GM18951 (cell line): ENCODE measurements around the gene COL13A1.

Source experiments
- POLR2A ChIP-seq: IDR thresholded peaks from 4 replicates; pipeline ENCODE4 v1.6.1; 2011; ENCODE audit warnings: mild to moderate bottlenecking; ENCODE audit not compliant: insufficient read length, insufficient read depth; ENCODE audit errors: extremely low read depth
- in situ Hi-C: fragments of 300-500 bp; cut with MboI; formaldehyde crosslinking; loops from one replicate; pipeline ENCODE4 v1.12.0; 2022; ENCODE audit warnings: low sequenced_read_pairs, mixed read lengths, inconsistent platforms; ENCODE audit not compliant: unreplicated experiment

COL13A1 gene

GRCh38 chr10:69878038-69878437 is 76.3 kb downstream of the COL13A1 start:
- TF ChIP-seq POLR2A, result no peak
- in situ Hi-C loops, result no loop called here

GRCh38 chr10:69878951-69879350 is 77.2 kb downstream of the COL13A1 start:
- in situ Hi-C loops, result no loop called here
- no peak for TF ChIP-seq POLR2A

DNA sequence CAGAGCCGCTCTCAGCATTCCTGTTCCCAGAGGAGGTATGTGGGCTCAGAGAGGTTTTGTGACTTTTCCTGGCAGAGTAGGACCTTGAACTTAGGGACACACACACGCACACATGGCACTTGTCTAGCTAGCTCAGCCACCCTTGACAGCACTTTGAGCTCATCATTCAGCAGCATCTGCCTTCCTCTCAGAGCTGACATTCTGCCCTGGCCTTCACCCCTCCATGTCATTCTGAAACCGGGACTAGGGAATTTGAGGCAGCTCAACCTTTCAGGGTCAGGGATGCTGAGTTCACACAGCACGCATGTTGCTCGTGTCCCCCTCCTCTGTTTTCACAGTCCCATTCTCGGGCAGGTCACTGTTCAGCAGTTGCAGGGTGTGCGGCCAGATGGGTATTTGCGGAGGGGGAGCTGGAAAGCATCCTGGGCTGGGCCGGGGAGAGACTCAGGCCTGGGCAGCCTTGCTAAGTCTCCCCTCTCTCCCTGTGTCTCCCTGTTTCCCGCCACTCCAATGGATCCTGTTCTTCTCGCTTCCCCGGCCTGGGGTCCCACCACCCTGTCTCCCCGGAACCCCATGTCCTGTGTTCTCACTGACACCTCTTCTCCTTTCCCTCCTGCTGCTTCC is 78.0 kb downstream of the COL13A1 start:
- in situ Hi-C loops, result no loop called here
- TF ChIP-seq POLR2A, result no peak

GRCh38 chr10:69880301-69881081 is 78.8 kb downstream of the COL13A1 start:
- in situ Hi-C loops, result no loop called here
- TF ChIP-seq POLR2A, result no peak

- no peak for TF ChIP-seq POLR2A
- in situ Hi-C loops, result no loop called here
Observed at GRCh38 chr10:69881202-69881601, 79.5 kb downstream of the COL13A1 start.

DNA sequence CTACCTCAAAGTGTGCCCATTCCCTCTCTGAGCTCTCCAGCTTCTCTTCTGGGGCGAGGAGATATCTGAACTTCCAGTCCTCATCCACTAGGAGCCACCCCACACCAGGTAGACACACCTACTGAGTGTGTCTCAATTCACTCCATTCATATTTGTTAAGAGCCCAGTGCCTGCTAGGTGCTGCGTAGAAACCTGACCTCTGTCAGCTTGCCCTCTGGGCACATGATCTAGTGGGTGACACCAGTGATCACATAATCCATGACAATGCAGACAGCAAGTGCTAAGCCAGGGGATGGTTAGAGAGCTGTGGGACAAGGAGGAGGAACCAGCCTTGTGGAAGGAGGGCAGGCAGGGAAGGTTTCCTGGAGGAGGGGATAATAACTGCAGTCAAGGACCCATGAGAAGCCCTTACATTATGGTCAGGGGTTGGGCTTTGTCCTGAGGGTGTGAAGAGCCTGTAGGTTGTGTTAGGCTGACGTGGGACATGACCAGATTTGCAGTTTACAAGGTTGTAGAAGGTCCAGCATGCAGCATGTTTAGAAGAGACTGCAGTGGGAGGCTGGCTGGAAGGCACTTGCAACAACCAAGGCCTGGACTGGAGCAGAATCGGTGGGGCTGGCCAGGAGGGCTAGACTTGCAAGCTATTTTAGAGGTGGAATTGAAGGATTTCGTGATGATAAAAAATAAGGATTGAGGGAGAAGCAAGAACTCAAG is 81.8 kb downstream of the COL13A1 start:
- in situ Hi-C loops, result no loop called here
- no peak for TF ChIP-seq POLR2A

- TF ChIP-seq POLR2A, result no peak
- in situ Hi-C loops, result no loop called here
Observed at GRCh38 chr10:69884024-69884367, 82.3 kb downstream of the COL13A1 start.

GRCh38 chr10:69884686-69885085 is 83.0 kb downstream of the COL13A1 start:
- TF ChIP-seq POLR2A, result no peak
- in situ Hi-C loops, result no loop called here

- TF ChIP-seq POLR2A, result no peak
- in situ Hi-C loops, result no loop called here
Observed at GRCh38 chr10:69885379-69886013, 83.8 kb downstream of the COL13A1 start.

DNA sequence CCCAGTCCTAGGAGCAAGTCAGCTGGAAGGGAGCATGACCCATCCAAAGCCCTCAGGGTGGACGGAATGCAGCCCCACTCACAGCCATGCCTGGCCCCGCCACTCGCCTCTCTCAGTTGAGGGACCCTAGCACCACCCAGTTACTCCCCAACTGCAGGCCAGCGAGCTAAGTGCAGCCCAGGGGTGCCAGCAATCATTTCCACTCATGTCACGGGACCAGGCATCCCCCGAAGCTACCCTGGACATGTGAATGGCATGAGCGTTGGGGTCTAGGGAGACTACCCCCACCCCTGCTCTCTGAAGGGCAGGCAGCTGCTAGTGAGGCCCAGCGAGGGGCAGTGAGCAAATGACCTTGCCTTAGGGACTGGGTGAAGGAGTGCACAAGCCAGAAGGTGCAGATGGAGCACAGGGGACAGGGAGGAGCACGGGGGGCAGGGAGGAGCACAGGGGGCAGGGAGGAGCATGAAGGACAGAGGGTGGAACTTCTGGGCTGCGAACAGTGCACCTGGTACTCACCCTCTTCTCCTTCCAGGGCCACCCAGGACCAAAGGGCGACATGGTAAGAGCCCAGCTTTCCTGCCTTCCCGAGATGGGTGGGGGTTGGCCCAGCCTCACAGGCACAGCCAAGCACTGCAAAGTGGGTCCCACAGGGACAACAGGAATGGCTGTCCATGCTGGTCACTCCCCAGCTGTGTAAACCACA is 87.3 kb downstream of the COL13A1 start:
- in situ Hi-C loops, result no loop called here
- no peak for TF ChIP-seq POLR2A

DNA sequence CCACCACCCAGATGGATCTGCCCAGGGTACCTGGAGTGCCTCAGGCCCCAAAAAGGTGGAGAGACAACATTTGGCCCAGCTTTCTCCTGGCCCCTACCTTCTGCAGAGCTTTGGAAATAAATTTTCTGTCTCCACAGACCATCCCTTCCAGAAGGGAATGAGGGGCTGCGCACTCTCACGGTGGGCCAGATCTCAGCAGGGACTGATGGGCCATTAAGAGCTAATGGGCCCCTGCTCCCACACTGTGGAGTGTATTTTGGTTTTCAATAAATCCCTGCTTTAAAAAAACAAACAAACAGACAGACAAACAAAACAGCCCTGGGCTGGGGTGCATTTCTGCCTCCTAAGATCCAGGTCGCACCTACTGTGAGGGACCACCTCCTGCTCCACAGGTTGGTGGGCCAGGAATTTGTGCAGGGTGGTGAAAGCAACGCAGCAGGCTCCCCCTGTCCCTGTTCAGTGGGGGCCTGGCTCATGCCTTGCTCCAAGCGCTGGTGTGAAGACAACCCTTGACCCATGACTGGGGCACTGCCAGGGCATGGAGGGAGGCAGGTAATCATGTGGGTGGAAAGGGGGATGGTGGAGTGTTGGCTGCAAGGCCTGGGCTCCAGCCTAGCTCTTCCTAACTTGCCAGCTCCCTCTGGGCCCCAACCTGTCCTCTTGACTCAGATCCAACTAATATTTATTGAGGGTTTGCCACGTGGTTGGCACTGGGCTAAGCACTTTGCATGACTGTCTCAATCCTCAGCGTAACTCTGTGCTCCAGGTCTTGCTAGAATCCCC is 88.5 kb downstream of the COL13A1 start:
- in situ Hi-C loops, result no loop called here
- TF ChIP-seq POLR2A, result no peak

DNA sequence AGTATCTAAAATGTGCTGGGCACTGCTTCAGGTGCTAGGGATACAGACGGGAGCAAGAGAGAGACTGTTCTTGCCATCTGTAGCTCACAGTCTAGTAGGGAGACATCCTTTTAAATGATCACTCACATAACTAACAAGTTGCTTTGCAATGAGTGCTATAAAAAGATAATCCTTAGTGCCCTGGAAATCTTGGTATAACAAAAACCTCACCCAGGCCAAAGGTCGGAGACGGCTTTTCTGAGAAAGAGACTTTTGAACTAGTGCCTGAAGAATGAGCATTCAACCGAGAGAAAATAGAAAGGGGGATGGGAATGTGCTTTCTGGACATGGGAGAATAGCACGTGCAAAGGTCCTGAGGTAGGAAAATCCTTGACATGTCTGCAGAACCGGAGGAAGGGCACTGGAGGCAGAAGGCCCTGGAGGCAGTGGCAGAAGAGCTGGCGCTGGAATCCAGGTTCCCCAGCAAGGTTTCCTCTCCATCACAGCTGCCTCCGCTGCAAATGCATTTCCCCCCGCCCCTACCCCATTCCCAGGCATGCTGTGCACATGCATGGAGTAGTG is 89.4 kb downstream of the COL13A1 start:
- no peak for TF ChIP-seq POLR2A
- in situ Hi-C loops, result no loop called here

- TF ChIP-seq POLR2A, result no peak
- in situ Hi-C loops, result no loop called here
Observed at GRCh38 chr10:69892406-69892805, 90.7 kb downstream of the COL13A1 start.
